ENCODE data around the gene CTNS.

The CTNS gene

DNA sequence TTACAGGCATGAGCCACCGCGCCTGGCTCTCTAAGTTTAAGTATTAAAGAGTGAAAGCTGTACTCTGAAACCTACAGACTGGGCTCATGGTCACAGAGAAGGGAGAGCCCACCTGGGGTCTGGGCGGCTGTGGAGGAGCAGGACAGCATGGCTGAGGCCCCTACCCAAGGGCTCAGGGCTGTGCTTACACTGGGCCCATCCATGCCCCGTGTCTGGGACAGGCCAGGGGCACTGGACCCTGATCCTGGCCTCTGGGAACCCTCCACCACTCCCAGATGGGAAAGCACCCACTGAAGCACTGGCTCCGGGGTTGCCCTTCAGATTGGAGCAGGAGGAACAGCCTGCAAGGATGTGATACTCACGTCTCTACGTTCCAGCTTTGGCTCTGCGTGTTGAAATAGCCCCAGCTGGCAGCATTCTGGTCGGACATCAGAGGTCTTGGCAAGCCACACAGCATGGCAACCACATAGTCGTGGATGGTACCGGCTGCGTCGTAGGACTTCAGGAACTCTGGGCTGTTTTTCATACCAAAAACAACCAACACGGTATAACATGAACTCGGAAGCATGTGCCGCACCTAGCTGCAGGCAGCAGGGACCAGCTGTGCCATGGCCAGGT, 13.5 kb upstream of the CTNS start:
- no peak for DNase-seq (ENCODE audit: low read depth in 2 of 2)

DNA sequence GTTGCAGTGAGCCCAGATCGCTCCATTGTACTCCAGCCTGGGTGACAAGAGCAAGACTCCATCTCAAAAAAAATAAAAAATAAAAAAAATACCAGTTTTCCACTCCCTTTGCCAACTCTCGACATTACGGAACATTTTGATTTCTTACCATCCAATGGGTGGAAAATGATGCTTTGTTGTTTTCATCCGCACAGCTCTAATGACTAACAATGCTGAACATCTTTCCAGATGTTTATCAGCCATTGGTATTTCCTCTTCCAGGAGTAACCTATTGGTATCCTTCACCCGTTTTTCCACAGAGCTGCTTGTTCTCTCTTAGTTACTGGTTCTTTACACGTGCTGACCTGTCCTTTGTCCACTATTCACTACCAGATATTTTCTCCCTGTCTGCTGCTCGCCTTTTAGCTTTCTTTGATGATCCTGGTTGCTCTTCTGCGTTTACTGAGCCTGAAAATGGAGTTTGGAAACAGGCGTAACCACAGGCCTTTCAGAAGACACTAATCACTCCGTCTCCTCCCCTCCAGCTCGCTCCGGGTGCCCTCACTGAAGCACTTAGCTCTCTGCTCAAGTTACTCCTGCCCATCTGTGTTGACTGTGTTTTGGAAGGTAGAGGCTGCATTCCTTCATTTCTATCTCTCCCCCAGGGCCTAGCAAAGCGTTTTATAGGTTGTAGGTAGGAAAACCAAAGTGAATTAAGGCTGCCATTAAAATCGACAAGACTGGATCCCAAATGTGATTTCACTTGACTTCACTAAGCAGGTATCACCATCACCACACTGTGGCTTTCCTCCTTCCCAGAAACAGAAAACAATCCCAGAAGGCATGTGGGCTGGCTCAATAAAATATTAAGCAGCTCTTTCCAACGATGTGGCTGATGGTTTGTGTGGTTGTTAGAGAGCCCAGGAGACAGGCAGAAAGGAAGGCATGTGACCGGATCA, 9.5 kb upstream of the CTNS start:
- DNase-seq (ENCODE audit: low read depth in 2 of 2): no peak

DNA sequence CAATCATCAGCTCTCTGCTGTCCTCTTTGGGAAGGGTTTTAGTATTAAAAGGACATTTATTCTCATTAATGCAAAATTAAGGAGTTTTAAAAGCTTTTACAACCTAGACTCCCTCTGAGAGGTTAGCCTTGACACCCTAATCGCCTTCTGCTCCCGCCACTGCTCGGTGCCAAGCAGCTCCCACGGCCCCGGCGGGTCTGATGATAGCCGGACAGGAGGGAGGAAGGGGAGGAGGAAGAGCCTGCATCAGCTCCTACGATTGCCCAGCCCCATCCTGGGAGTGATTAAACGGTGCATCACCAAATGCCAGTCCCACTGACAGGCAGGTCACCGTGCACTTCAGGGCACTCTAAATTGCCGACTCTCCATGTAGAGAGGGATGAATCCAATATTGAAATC, 8.8 kb upstream of the CTNS start:
- DNase-seq (ENCODE audit: low read depth in 2 of 2): no peak

DNA sequence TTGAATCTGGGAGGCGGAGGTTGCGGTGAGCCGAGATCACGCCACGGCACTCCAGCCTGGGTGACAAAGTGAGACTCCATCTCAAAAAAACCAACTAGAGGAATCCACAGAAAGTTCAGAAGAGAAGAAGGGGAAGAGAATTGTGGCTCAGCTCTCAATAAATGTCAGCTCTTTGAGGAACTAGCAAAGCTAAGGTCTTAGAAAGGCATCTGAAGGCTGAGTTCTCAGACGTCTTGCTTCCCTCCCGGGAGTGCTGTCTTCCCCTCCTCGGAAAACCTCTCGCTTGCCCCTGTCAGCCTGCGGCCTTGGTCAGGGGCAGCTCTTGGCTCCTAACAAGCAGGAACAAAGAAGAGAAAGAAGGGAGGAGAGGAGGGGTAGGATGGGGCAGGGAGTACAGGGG, 5.8 kb upstream of the CTNS start:
- no peak for DNase-seq (ENCODE audit: low read depth in 2 of 2)

DNA sequence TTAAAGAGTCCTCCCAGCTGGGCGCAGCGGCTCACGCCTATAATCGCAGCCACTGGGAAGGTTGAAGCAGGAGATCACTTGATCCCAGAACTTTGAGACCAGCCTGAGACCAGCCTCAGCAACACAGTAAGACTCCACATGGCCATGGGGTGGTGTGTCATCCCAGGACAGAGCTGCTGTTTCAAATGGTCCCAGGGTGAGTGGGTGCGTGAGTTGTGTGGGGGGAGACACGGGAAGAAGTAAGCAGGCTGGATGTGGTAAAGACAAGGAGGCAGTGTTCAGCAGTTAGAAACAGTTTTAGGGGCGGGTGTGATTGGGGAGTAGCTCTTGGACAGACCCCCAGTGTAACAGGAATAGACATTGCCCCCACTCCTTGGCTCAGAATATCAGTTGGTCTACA, 4.3 kb upstream of the CTNS start:
- DNase-seq (ENCODE audit: low read depth in 2 of 2): no peak

DNA sequence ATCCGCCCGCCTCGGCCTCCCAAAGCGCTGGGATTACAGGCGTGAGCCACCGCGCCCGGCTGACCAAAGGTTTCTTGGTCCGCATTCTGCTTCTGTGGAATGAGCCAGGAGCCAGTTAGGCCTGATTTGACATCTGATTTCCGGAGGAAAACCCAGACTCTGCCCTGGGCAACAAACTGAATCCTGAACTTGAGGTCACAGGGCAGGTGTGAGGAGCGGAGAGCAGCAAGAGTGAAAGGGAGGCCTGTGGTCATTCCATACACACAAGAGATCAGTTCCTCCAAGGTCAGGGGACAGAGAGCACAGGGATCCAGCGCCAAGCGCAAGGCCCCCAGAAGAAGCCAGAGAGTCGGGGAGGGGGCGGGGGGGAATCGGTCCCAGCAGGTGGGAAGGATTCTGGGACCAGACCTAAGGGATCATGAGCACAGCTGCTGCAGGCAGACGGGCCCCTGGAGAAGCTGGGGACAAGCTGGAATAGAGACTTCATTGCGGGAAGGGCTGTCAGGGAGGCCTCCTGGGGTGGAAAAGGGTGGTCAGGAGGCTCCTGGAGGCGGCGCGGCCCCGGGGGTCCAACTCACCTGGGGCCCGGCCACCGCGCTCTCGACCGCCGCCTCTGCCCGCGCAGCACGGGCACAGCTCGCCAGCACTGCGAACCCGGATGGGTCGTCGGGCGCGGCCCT, 946 bp upstream of the CTNS start:
- DNase-seq (ENCODE audit: low read depth in 2 of 2): no peak

DNA sequence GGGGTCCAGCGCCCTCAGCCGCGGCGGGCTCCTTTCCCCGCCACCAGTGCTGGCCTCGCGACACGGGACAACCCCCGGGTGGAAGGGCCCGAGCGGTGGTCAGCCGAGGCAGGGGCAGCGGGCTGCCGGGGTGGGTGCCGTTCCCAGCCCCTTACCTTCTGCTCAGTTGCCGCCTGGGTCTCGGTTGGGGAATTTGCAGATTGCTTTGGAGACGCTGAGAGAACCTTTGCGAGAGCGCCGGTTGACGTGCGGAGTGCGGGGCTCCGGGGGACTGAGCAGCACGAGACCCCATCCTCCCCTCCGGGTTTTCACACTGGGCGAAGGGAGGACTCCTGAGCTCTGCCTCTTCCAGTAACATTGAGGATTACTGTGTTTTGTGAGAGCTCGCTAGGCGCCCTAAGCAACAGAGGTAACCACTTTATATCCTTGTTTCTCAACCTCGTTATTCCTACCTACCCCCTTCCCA, 381 bp downstream of the CTNS start:
- no peak for DNase-seq (ENCODE audit: low read depth in 2 of 2)

DNA sequence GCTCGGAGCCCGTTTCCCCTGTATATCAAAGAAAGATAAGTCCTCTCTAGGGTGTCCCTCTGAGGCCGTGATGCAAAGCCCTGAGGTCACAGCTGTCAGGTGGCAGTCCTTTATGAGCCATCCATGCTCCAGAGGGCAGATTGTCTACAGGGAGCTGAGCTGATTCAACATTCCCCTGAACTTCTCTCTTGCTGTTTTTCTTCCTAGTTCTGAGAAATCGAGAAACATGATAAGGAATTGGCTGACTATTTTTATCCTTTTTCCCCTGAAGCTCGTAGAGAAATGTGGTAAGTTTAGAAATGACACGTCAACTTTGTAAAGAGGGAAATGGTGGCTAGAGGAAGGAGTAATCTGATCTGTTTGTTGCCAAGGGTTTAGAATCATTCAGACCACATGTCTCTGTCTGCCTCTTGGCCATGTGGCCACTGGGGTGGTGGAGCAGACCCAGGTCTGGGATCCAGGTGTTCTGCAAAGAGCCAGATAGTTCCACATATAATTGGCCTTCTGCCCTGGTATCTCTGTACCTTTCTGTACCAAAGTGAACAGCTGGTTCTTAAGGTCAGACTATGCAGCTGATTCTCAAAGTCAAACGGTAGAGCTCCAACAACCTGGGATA, 3.5 kb downstream of the CTNS start:
- no peak for DNase-seq (ENCODE audit: low read depth in 2 of 2)

DNA sequence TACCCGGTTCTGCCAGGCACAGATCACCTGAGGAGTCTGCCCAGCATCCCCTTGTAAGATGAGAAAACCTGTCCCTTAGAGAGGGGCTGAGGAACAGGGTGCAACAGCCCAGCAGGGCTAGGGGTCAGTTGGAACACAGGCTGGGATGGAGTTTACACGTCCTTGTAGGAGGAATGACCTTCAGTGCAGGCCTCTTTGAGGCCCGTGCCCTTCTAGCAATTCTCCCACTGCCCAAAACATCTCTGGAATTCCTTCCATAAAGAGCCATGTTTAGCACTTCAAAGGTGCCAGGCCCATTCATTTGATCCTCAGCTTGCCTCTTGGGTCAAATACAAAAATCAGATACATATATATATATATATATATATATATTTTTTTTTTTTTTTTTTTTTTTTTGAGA, 4.5 kb downstream of the CTNS start:
- DNase-seq (ENCODE audit: low read depth in 2 of 2): no peak

DNA sequence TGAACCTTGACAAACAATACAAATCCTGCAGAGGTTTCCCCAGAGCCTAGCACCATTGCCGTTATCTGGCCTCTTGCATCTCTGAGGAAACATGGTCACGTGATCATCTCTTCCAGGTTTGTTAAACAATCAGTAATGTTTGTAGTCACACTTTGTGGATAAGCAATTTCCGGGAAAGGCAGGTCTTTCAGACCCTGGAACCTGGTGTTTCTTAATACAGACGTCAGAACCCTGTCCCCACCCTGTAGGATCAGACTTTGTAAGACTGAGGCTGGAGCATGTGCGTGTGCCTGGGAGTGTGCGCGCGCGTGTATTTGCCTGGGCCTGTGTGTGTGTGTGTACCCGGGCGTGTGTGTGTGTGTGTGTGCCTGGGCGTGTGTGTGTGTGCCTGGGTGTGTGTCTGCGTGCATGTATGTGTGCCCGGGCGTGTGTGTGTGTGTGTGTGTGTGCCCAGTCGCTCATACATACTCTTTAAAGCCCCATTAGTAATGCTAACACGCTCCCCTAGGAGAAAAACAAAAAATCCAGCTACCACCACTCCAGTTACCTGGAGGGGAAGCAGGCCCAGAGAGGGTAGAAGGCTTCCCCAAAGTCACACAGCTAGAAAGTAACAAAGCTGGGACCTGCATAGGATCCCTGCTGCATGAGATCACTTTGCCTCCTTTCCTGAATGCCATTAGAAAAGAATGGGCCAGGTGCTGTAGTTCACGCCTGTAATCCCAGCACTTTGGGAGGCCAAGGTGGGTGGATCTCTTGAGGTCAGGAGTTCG, 5.3 kb downstream of the CTNS start:
- no peak for DNase-seq (ENCODE audit: low read depth in 2 of 2)

DNA sequence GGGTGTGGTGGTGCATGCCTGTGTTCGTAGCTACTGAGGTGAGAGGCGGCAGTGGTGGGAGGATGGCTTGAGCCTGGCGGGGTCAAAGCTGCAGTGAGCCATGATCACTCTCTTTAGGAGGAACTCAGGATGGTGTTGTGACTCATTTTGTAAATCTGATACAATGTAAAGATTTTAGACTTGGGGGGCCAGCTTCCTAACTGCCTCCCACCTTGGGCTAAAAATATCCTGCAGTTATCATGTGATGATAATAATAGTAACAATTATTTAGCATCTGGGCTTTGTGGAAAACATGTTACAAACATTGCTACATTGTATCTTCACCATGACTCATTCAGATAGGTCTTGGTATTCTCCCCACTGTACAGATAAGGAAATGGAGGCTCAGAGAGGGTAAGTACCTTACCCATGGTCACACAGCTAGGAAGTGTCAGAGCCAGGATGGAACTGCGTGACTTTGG, 7.4 kb downstream of the CTNS start:
- no peak for DNase-seq (ENCODE audit: low read depth in 2 of 2)

DNA sequence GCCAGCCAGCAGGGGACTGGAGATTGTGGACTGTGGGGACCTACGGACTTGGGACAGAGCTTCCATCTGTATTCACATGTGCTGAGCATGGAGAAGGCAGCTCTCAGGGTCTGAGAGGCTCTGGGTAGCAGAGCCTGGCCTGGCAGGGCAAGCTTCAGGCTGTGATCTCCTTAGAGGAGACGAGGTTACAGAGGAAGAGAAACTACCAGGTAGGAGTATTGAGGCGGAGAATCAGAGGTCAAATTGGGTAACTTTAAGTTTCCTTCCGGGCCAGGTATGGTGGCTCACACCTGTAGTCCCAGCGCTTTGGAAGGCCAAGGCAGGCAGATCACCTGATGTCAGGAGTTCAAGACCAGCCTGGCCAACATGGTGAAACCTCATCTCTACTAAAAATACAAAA, 8.8 kb downstream of the CTNS start:
- no peak for DNase-seq (ENCODE audit: low read depth in 2 of 2)

DNA sequence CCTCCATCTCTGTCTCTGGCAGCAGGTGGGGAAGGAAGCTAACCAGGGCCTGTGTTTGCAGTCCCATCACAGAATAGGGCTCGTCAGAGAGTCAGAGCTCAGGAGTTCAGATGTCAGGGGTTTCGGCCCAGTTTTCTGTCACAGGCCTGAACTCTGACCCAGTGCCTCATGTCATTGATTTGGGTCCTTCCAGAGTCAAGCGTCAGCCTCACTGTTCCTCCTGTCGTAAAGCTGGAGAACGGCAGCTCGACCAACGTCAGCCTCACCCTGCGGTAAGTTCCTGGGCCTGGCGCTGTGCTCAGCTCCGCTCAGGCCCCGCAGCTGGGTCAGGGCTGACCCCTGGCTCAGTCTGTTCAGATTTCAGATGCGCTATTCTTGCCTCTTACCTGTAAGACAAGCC, 10.7 kb downstream of the CTNS start:
- no peak for DNase-seq (ENCODE audit: low read depth in 2 of 2)

DNA sequence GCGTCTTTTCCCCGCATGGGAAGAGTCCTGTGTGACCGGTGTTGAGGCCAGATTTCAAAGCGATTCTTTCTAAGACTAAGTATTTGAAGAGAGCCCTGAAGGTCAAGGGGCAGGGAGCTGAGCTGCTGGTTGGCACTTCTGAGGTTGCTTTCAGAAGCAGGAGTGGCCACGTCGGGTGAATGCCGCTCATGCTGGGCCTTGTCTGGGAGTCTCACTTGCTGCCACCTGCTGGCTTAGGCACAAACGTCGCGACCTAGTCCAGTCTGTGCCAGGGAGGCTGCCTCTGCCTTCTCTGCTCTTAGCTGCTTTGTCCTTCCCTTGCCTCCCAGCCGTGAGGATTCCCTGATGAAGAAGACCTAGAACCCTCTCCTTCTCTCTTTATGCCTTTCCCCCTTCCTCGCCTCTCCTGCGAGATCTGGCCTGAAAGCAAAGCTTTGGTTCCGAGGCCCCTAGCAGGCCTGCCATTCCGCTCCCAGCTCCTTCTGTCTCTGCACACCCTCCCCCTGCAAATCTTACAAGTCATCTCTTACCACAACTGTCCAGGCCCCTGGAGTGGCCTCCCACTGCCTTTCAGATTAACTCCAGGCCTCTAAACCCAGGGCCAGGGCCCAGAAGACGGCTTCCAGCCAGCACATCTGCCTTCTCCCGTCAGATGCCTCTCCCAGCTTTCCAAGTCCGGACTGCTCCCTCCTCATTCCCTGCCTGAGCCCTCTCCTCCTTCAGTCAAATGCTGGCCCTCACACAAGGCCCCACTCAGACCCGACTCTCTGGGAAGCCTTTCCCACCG, 11.4 kb downstream of the CTNS start:
- DNase-seq (ENCODE audit: low read depth in 2 of 2): no peak

DNA sequence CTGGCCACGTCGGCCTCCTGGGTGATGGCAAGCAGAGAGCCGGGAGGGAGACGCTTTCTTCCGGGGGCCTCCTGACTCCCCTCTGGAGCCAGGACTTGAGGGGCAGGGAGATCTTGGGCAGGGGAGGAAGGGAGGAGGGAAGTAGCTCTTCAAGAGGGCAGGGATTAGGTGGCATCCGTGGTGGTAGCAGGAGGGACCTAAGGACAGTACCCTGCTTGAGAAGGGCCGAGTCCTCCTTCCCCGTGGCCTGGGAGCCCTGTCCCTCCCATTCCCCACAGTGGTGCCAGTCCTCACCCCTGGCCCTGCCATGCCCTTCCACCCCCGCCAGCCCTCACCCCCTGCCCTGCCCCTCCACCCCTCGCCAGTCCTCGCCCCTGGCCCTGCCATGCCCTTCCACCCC, 19.2 kb downstream of the CTNS start:
- DNase-seq (ENCODE audit: low read depth in 2 of 2): no peak

DNA sequence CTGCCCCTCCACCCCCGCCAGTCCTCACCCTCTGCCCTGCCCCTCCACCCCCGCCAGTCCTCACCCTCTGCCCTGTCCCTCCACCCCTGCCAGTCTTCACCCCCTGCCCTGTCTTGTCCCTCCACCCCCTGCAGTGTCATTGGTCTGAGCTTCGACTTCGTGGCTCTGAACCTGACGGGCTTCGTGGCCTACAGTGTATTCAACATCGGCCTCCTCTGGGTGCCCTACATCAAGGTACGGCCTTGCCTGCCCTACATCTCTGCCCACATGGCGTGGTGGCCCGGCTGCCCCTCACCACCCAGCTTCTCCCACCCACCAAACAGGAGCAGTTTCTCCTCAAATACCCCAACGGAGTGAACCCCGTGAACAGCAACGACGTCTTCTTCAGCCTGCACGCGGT, 19.8 kb downstream of the CTNS start:
- DNase-seq (ENCODE audit: low read depth in 2 of 2): no peak

DNA sequence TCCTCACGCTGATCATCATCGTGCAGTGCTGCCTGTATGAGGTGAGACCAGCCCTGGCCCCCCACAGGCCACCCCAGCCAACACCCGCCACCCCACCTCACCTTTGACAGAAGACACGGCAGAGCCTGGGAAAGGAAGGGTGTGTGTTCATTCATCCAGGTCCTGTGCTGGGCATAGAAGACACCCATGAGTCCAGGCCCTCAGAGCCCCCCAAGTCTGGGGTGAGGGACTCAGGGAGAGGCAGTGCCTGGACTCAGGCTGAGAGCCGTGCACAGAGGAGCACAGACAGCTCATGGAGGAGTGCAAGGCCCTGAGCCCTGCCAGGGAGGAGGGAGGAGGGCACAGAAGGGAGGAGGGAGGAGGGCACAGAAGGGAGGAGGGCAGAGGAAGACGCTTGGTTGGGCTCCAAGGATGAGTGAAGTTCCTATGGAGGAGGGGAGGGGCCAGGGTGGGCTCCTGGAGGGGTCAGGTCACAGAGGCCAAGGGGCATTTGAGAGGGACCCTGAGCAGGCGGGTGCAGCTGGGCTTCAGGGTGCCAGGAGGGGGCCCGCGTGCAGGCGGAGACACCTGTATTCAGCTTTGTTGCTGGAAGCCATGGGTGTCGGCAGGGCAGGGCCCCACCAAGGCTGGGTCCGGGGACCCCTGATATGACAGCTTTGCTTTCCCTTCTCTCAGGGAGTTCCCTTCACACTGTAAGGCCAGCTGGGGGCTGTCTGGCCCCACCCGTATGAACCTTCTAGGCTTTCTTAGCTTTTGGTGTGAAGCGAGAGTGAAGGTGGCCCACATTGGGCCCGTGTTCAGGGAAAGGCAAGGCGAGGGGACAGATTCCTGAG, 20.4 kb downstream of the CTNS start:
- no peak for DNase-seq (ENCODE audit: low read depth in 2 of 2)

DNA sequence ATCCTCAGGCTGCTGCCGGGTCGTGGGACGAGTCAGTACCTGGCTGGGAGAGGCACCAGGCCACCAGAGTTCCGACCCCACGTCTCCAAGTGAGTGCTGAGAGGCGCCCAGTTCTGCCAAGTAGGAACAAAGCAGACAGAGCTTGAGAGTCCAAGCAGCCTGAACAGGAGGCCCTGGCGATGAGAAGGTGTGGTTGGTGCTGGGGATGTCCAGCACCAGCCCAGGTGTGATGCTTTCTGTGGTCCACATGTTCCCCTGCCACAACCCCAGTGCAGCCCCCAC, 21.0 kb downstream of the CTNS start:
- no peak for DNase-seq (ENCODE audit: low read depth in 2 of 2)

DNA sequence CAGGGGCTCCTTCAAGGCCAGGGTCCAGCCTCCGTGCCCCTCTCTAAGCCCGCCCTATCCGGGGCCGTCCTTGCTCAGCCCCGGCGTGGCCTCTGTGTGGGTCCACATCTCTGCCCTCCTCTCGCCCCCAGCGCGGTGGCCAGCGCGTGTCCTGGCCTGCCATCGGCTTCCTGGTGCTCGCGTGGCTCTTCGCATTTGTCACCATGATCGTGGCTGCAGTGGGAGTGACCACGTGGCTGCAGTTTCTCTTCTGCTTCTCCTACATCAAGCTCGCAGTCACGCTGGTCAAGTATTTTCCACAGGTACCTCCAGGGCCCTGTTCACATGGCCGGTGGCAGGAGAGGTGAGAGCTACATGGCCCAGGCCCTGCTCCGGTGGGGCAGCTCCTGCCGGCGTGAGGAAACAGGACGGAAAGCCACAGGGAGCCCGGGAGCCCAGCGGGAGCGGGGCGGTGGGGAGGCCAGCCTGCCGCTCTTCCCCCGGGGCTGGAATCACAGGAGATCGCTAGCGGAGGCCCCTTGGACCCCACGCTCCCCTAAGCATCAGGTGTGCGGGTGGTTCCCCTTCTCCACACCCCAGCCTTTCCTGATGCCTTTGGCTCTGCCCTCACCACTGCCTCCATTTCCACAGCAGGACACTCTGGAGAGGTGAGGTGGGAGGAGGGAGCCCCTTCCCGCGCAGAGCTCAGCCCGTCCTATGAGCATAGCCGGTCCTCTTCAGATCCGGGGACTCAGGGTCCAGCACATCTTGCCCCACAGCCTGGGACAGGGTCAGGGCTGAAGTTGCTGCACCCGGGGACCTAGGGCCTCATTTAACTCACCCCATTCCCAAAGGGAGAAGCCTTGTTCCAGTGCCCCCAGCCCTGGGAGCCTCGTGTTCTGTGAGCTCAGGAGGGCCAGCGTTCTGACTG, 21.6 kb downstream of the CTNS start:
- no peak for DNase-seq (ENCODE audit: low read depth in 2 of 2)

Measured in fibroblast of skin of left biceps (primary cell).